CD4-positive, alpha-beta T cell (primary cell): Measurements from ENCODE around the gene MBNL1. TPM values are rescaled to one million over a fixed set of nuclear protein-coding genes. Genes with fewer than 3 reads are reported as not detected.

Source experiments
- ATAC-seq: fragments of 200-7000 bp; cut with Tn5 transposase; one replicate; pipeline ENCODE4 v1.10.0; 2022; ENCODE audit warnings: mild to moderate bottlenecking; ENCODE audit not compliant: poor library complexity
- CTCF ChIA-PET: fragments of 350-600 bp; sonication (Branson Sonifier 250); formaldehyde crosslinking; loops from one replicate; lab custom pipeline; 2021; ENCODE audit warnings: antibody characterized with exemption, inconsistent platforms; lab: Charles Lee
- POLR2A ChIA-PET: fragments of 350-600 bp; sonication (Branson Sonifier 250); formaldehyde crosslinking; loops from one replicate; lab custom pipeline; 2021; ENCODE audit warnings: antibody characterized with exemption, inconsistent platforms; lab: Charles Lee
- DNase-seq, 14 experiments: peaks; one replicate each; pipeline ENCODE4 v3.0.0-alpha.2; 2013 to 2020; ENCODE audit warnings: mixed read lengths in 2 of 14
- H3K27ac ChIP-seq, 2 donors: one replicate each; pipeline versions ENCODE4 v1.5.1 to v1.7.0; 2013; ENCODE audit warnings: low read length in 2 of 2, low read depth in 1 of 2, mild to moderate bottlenecking in 1 of 2
- H3K27me3 ChIP-seq, 2 experiments: 1 replicate in 1 of 2; 2 replicates in 1 of 2; pipeline versions ENCODE4 v1.6.1 to v1.7.0; 2013; ENCODE audit warnings: low read length in 2 of 2, control low read depth in 1 of 2, mild to moderate bottlenecking in 1 of 2, moderate library complexity in 1 of 2; ENCODE audit not compliant: insufficient read depth in 2 of 2, control insufficient read depth in 1 of 2
- H3K36me3 ChIP-seq: one replicate; pipeline ENCODE4 v1.6.1; 2013; ENCODE audit warnings: low read length, control low read depth; ENCODE audit not compliant: insufficient read depth
- H3K4me1 ChIP-seq: one replicate; pipeline ENCODE4 v1.6.1; 2013; ENCODE audit warnings: low read length, control low read depth; ENCODE audit not compliant: insufficient read depth
- H3K4me3 ChIP-seq: one replicate; pipeline ENCODE4 v1.5.1; 2013; ENCODE audit warnings: mild to moderate bottlenecking, low read length, moderate library complexity
- H3K9me3 ChIP-seq, 2 experiments: 1 replicate in 1 of 2; 2 replicates in 1 of 2; pipeline versions ENCODE4 v1.6.1 to v1.7.0; 2013; ENCODE audit warnings: low read length in 2 of 2, mild to moderate bottlenecking in 2 of 2, control low read depth in 1 of 2, moderate library complexity in 1 of 2; ENCODE audit not compliant: control insufficient read depth in 1 of 2, insufficient read depth in 1 of 2
- H3K27ac Mint-ChIP-seq: one replicate; pipeline ENCODE4 v1.8.0; 2020; ENCODE audit warnings: mixed read lengths
- H3K27me3 Mint-ChIP-seq: one replicate; pipeline ENCODE4 v1.8.0; 2021; ENCODE audit warnings: mixed read lengths
- H3K36me3 Mint-ChIP-seq: one replicate; pipeline ENCODE4 v1.8.0; 2021; ENCODE audit warnings: low read depth, mixed read lengths
- H3K4me1 Mint-ChIP-seq: one replicate; pipeline ENCODE4 v1.8.0; 2021; ENCODE audit warnings: low read depth, mixed read lengths
- H3K4me3 Mint-ChIP-seq: one replicate; pipeline ENCODE4 v1.8.0; 2020; ENCODE audit warnings: mild to moderate bottlenecking, mixed read lengths
- H3K9me3 Mint-ChIP-seq: one replicate; pipeline ENCODE4 v1.8.0; 2020; ENCODE audit warnings: mixed read lengths
- intact Hi-C, 2 experiments: fragments of 100-400 bp; cut with DNase I in 1 of 2; cut with micrococcal nuclease in 1 of 2; formaldehyde crosslinking; loops; one replicate each; pipeline versions ENCODE4 v1.15.1 to v1.9.0; 2023 to 2025; cut with DNase I, micrococcal nuclease
- total RNA-seq, 174 experiments: library from RNA in 2 of 174; stranded (reverse) in 2 of 174; gene quantifications; one replicate each; pipeline ENCODE4 v1.2.3 and lab custom pipeline; 2021 to 2026
- TF ChIP-seq, protein P1 (sequence below): fragments of 200-600 bp; IDR thresholded peaks from one replicate; pipeline ENCODE4 v1.8.0; 2022; ENCODE audit warnings: antibody characterized with exemption, mild to moderate bottlenecking

Gene MBNL1
- total RNA-seq, 2 experiments from 2014 or later: 551 to 561 TPM

DNA sequence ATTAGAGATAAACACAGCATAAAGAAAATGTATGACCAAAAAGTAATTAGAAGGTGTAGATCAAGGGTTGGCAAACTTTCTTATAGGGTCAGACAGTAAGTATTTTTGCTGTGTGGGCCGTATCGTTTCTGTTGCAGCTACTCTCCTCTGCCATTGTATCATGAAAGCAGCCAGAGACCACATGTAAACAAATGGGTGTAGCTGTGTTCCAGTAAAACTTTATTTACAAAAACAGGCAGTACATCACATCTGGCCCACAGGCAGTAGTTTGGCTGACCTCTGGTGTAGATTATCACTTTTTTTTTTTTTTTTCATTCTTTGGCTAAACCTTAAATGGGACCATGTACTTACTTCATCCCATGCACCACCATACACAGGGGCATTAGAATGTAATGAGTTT is 190.8 kb downstream of the MBNL1 start:
- Mint-ChIP-seq H3K27ac (peak overlapping the region; percentile 83), H3K4me3 (no peak overlapping the region)

DNA sequence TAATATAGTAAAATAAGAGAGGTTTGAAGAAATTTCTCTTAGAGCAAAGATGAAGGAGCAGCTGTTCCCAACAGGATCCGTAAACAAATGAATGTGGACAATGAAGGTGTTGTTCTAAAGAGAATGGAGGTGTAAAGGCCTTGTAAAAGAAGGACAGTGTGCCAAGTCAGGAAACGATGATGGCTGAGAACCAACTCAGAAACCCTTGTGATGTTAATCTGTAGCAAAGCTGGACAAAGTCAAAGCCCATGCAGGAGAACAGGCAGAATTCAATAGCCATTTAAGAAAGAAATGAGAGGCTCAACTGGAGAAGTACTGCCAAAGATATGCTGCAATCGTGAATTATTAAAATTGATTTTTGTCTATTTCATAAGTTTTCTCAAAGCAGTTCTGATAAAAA is 192.2 kb downstream of the MBNL1 start:
- H3K4me3 Mint-ChIP-seq: no peak overlapping the region
- Histone ChIP-seq H3K4me3 (no peak overlapping the region), H3K36me3 (peaks cover 90% of the 10 kb centered on the region), H3K4me1 (peaks cover 7% of the 10 kb centered on the region), H3K27me3 (no peaks in the 10 kb centered on the region), H3K9me3 (no peaks in the 10 kb centered on the region), H3K27ac (no peak overlapping the region)
- peak overlapping the region; percentile 21 for H3K27ac Mint-ChIP-seq
- no peaks in the 10 kb centered on the region for H3K9me3 Mint-ChIP-seq
- no peak for DNase-seq
- intact Hi-C loops: no loop called here
- H3K4me1 Mint-ChIP-seq: peaks cover 24% of the 10 kb centered on the region
- POLR2A ChIA-PET: no interaction called here
- TF ChIP-seq, protein P1, sequence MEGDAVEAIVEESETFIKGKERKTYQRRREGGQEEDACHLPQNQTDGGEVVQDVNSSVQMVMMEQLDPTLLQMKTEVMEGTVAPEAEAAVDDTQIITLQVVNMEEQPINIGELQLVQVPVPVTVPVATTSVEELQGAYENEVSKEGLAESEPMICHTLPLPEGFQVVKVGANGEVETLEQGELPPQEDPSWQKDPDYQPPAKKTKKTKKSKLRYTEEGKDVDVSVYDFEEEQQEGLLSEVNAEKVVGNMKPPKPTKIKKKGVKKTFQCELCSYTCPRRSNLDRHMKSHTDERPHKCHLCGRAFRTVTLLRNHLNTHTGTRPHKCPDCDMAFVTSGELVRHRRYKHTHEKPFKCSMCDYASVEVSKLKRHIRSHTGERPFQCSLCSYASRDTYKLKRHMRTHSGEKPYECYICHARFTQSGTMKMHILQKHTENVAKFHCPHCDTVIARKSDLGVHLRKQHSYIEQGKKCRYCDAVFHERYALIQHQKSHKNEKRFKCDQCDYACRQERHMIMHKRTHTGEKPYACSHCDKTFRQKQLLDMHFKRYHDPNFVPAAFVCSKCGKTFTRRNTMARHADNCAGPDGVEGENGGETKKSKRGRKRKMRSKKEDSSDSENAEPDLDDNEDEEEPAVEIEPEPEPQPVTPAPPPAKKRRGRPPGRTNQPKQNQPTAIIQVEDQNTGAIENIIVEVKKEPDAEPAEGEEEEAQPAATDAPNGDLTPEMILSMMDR: no peak
- ATAC-seq: no peak
- CTCF ChIA-PET: interaction anchor here (1.2 kb wide), 1 partner anchor 11 kb away, joined by 4 read pairs; no protein-coding TSS in a partner anchor
- peaks cover 88% of the 10 kb centered on the region for H3K36me3 Mint-ChIP-seq
- H3K27me3 Mint-ChIP-seq: no peaks in the 10 kb centered on the region

More for the DNA sequence above, 190.8 kb downstream of the MBNL1 start:
- no peak overlapping the region for H3K4me3 ChIP-seq
- ChIA-PET CTCF (interaction anchor here (0.6 kb wide), 1 partner anchor 1256 kb away, joined by 3 read pairs; the partner anchor contains the start of gene GPR171), POLR2A (interaction anchor here (0.6 to 1.5 kb wide), 3 partner anchors 13 to 151 kb away, joined by 3 to 4 read pairs (median 3); no protein-coding TSS in a partner anchor)
- DNase-seq (no peak), ATAC-seq (no peak)
- H3K27me3 ChIP-seq: no peaks in the 10 kb centered on the region
- H3K27ac ChIP-seq: no peak overlapping the region
- TF ChIP-seq, protein P1: no peak
- peaks cover 7% of the 10 kb centered on the region for H3K4me1 ChIP-seq
- no peaks in the 10 kb centered on the region for H3K9me3 Mint-ChIP-seq
- peaks cover 86% of the 10 kb centered on the region for H3K36me3 Mint-ChIP-seq
- H3K9me3 ChIP-seq: no peaks in the 10 kb centered on the region
- intact Hi-C loops: no loop called here
- H3K4me1 Mint-ChIP-seq: peaks cover 34% of the 10 kb centered on the region
- no peaks in the 10 kb centered on the region for H3K27me3 Mint-ChIP-seq
- H3K36me3 ChIP-seq: peaks cover 95% of the 10 kb centered on the region

DNA sequence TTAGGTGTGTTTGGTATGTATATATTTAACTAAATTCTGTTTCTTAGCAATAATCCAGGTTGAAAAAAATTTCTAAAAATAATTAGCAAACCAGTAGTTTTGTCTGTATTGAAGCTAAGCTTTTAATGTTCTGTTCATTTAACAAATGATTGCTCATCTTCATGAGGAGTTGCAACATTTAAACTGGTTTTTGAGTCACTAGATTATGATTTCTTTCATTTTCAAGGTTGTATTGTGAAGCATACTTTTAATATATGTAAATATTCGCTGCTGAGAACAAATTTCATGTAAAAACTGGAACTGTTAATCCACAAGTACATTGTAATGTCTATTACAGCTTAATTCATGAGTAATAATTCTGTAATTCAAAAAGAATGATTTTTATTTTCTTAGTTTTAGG is 192.7 kb downstream of the MBNL1 start:
- H3K9me3 Mint-ChIP-seq: no peaks in the 10 kb centered on the region
- H3K4me3 Mint-ChIP-seq: no peak overlapping the region
- Histone ChIP-seq H3K9me3 (no peaks in the 10 kb centered on the region), H3K27ac (no peak overlapping the region), H3K36me3 (peaks cover 84% of the 10 kb centered on the region), H3K27me3 (no peaks in the 10 kb centered on the region), H3K4me3 (no peak overlapping the region), H3K4me1 (peaks cover 3% of the 10 kb centered on the region)
- peaks cover 88% of the 10 kb centered on the region for H3K36me3 Mint-ChIP-seq
- H3K27me3 Mint-ChIP-seq: no peaks in the 10 kb centered on the region
- peaks cover 25% of the 10 kb centered on the region for H3K4me1 Mint-ChIP-seq
- ChIA-PET CTCF (interaction anchor here (1.2 kb wide), 1 partner anchor 10 kb away, joined by 4 read pairs; no protein-coding TSS in a partner anchor), POLR2A (no interaction called here)
- no peak for DNase-seq
- H3K27ac Mint-ChIP-seq: peak overlapping the region; percentile 21
- intact Hi-C loops: no loop called here
- TF ChIP-seq, protein P1: no peak
- no peak for ATAC-seq
